Measurements from ENCODE around the gene ALG8. TPM values are rescaled to one million over a fixed set of nuclear protein-coding genes. Genes with fewer than 3 reads are reported as not detected.
A peak's percentile ranks its signal among the peaks of the same experiment; 100 is the strongest.

ALG8 gene
- total RNA-seq, 4 donors from 2014 or later = 26.5 to 43.4 (median 30.8) TPM

GRCh38 chr11:78160557-78160956 lies 21.1 kb upstream of the ALG8 start:
- Histone ChIP-seq H3K9me3 (no peaks in the 10 kb centered on the region), H3K27me3 (no peaks in the 10 kb centered on the region), H3K36me3 (no peaks in the 10 kb centered on the region), H3K4me1 (no peaks in the 10 kb centered on the region), H3K4me3 (no peak overlapping the region), H3K27ac (peak overlapping the region in 1 of 2 donors; percentile 63)
- intact Hi-C loops (cut with DNase I; ENCODE audit: low total_unique reads) = no loop called here
- TF ChIP-seq CTCF (IDR thresholded peaks at IDR 0.05) = no peak
- TF ChIP-seq POLR2A (IDR thresholded peaks at IDR 0.05) = no peak
- DNase-seq = no peak

DNA sequence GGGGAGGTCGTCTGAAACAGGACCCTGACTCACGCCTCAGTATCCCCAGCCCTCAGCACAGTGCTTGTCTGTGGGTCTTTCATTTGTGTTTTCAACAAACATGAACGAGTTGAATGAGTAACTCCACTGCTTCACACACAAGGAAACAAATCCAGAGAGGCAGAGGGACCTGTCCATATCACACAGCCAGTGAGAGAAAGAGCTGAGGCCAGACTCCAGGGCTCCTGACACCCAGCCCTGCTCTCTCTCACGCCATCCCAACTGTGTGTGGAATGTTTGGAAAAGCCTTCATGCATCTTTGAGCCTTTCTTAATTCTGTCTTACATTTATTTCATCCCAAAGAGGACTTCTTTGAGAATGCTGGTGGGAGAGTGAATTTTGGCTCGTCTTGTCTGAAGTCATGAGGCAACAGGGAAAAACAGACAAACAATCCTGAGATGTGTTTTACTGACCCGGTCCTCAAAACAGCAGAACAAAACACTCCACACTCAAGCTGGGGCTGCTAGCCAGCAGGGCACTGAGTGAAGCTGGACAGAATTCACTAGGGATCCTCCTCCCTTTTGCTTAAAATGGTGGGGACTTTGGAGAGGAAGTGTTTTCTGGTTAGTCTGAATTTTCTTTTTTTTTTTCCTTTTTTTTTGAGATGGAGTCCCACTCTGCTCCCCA lies 19.7 kb upstream of the ALG8 start:
- intact Hi-C loops (cut with DNase I; ENCODE audit: low total_unique reads) = no loop called here
- Histone ChIP-seq H3K27me3 (no peaks in the 10 kb centered on the region), H3K4me3 (no peak overlapping the region), H3K4me1 (no peaks in the 10 kb centered on the region), H3K36me3 (no peaks in the 10 kb centered on the region), H3K27ac (peak overlapping the region; percentile 53 to 63), H3K9me3 (no peaks in the 10 kb centered on the region)
- no peak for TF ChIP-seq POLR2A (IDR thresholded peaks at IDR 0.05)
- DNase-seq = peak in 1 of 2 donors; percentile 36

- intact Hi-C loops (cut with DNase I; ENCODE audit: low total_unique reads) = no loop called here
- no peak for DNase-seq
- no peaks in the 10 kb centered on the region for H3K36me3 ChIP-seq
- H3K4me3 ChIP-seq = no peak overlapping the region
- no peak overlapping the region for H3K27ac ChIP-seq
- H3K4me1 ChIP-seq = no peaks in the 10 kb centered on the region
- TF ChIP-seq POLR2A (IDR thresholded peaks at IDR 0.05) (no peak), CTCF (IDR thresholded peaks at IDR 0.05) (no peak)
- no peaks in the 10 kb centered on the region for H3K9me3 ChIP-seq
- no peaks in the 10 kb centered on the region for H3K27me3 ChIP-seq
Measured at GRCh38 chr11:78156127-78156844, 16.9 kb upstream of the ALG8 start.

DNA sequence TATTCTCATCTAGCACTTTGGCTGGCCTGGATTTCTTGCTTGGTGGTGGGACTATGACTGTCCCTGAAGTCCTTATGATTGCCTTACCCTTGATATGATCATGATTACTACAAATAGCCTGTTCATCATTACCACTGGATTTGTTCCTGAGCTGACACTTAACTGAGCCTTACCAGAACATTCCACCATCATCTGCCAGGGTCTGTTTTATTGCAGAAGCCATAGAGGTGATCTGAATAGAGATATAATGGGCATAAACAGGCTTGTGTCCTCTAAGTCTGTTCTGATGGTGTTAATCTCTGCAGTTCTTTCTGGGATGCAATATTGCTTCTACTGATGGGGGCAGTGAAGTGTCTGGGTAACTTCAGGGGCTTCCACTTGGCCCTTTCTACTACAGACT lies 12.4 kb upstream of the ALG8 start:
- intact Hi-C loops (cut with DNase I; ENCODE audit: low total_unique reads) = no loop called here
- no peaks in the 10 kb centered on the region for H3K9me3 ChIP-seq
- H3K27ac ChIP-seq = no peak overlapping the region
- no peaks in the 10 kb centered on the region for H3K27me3 ChIP-seq
- H3K36me3 ChIP-seq = no peaks in the 10 kb centered on the region
- no peak for DNase-seq
- no peak for TF ChIP-seq POLR2A (IDR thresholded peaks at IDR 0.05)
- TF ChIP-seq CTCF (IDR thresholded peaks at IDR 0.05) = no peak
- H3K4me3 ChIP-seq = no peak overlapping the region
- H3K4me1 ChIP-seq = no peaks in the 10 kb centered on the region

GRCh38 chr11:78150754-78151153 lies 11.3 kb upstream of the ALG8 start:
- Histone ChIP-seq H3K9me3 (no peaks in the 10 kb centered on the region), H3K36me3 (no peaks in the 10 kb centered on the region), H3K27ac (no peak overlapping the region), H3K4me3 (no peak overlapping the region), H3K4me1 (no peaks in the 10 kb centered on the region), H3K27me3 (no peaks in the 10 kb centered on the region)
- TF ChIP-seq CTCF (IDR thresholded peaks at IDR 0.05) (no peak), POLR2A (IDR thresholded peaks at IDR 0.05) (no peak)
- no peak for DNase-seq
- intact Hi-C loops (cut with DNase I; ENCODE audit: low total_unique reads) = no loop called here
